Measurements from ENCODE around the gene OAF.
A peak's percentile ranks its signal among the peaks of the same experiment; 100 is the strongest.

OAF gene

GRCh38 chr11:120224361-120224760, 13.5 kb downstream of the OAF start:
- no peak for DNase-seq

- no peak for DNase-seq
These were observed 14.4 kb downstream of the OAF start for GRCh38 chr11:120224972-120225909.

- no peak for DNase-seq
These were observed 15.4 kb downstream of the OAF start for GRCh38 chr11:120226242-120226641.

- no peak for DNase-seq
These were observed 15.9 kb downstream of the OAF start for GRCh38 chr11:120226714-120227113.

- DNase-seq = no peak
These were observed 16.5 kb downstream of the OAF start for GRCh38 chr11:120227228-120227852.

GRCh38 chr11:120228794-120229384, 18.1 kb downstream of the OAF start:
- no peak for DNase-seq

- DNase-seq = no peak
These were observed 18.9 kb downstream of the OAF start for GRCh38 chr11:120229451-120230424.

GRCh38 chr11:120230433-120231071, 19.7 kb downstream of the OAF start:
- no peak for DNase-seq

- DNase-seq = no peak
These were observed 21.1 kb downstream of the OAF start for GRCh38 chr11:120231963-120232362.

GRCh38 chr11:120233207-120233803, 22.5 kb downstream of the OAF start:
- no peak for DNase-seq

- DNase-seq = peak; percentile 57
These were observed 24.3 kb downstream of the OAF start for GRCh38 chr11:120235024-120235628.

- DNase-seq = peak; percentile 52
These were observed 25.6 kb downstream of the OAF start for GRCh38 chr11:120236169-120237107.

- DNase-seq = no peak
These were observed 28.3 kb downstream of the OAF start for GRCh38 chr11:120238968-120239620.

GRCh38 chr11:120239713-120240640, 29.1 kb downstream of the OAF start, which contains the start of gene POU2F3:
Gene POU2F3, plus strand, starts transcription at chr11:120240140. Its CDS starts 204 bp downstream, at chr11:120240344.
- peak; percentile 67 for DNase-seq

- DNase-seq = no peak
These were observed 30.0 kb downstream of the OAF start for GRCh38 chr11:120240866-120241265.

- DNase-seq = no peak
These were observed 30.4 kb downstream of the OAF start for GRCh38 chr11:120241277-120241676.

GRCh38 chr11:120243221-120243620, 32.4 kb downstream of the OAF start:
- no peak for DNase-seq
